Neural cell (in vitro differentiated cells): ENCODE results near the gene FLT3.

Experiments used
- EZH2 ChIP-seq: fragments of 200-600, 300-800 bp; shearing (Covaris generic), sonication (generic); IDR thresholded peaks from 2 replicates; pipeline ENCODE4 v1.6.1; 2014; ENCODE audit warnings: antibody characterized with exemption, low read length, borderline replicate concordance, mild to moderate bottlenecking; ENCODE audit not compliant: insufficient read depth, poor library complexity, severe bottlenecking
- POLR2AphosphoS5 ChIP-seq: IDR thresholded peaks from 2 replicates; pipeline ENCODE4 v1.6.1; 2012
- RAD21 ChIP-seq: fragments of 450-650 bp; conservative IDR thresholded peaks from 2 replicates; pipeline ENCODE4 v1.6.1; 2014; ENCODE audit warnings: antibody characterized with exemption, mild to moderate bottlenecking, moderate library complexity
- SMC3 ChIP-seq: fragments of 450-650 bp; conservative IDR thresholded peaks from 2 replicates; pipeline ENCODE4 v1.6.1; 2014; ENCODE audit warnings: antibody characterized with exemption, mild to moderate bottlenecking, moderate library complexity; ENCODE audit not compliant: poor library complexity
- TF ChIP-seq, protein P1 (sequence below): fragments of 450-650 bp; IDR thresholded peaks from 2 replicates; pipeline ENCODE4 v1.5.1; 2014; ENCODE audit warnings: antibody characterized with exemption, mild to moderate bottlenecking, moderate library complexity; ENCODE audit not compliant: poor library complexity, severe bottlenecking
- TF ChIP-seq, protein P2 (sequence below): IDR thresholded peaks from 2 replicates; pipeline ENCODE4 v1.6.1; 2012; ENCODE audit warnings: borderline replicate concordance

DNA sequence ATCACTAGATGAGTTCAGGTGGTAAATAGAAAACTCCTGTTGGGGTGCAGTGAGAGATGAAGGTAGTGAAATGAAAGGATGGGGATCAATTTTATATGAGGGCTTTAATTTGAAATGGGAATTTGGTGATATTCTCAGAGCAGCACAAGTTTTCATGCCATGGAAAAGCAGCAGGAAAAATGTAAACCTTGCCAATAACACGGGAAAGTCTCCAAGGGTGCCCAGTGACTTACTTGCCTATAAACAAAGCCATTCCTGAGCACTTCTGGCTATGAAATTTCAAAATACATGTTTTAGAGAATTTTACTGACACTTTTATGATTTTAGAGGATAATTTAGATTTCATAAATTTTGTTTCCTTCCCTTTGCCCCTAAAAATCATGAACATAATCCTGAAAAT is 16.4 kb upstream of the FLT3 start:
- TF ChIP-seq, protein P1, sequence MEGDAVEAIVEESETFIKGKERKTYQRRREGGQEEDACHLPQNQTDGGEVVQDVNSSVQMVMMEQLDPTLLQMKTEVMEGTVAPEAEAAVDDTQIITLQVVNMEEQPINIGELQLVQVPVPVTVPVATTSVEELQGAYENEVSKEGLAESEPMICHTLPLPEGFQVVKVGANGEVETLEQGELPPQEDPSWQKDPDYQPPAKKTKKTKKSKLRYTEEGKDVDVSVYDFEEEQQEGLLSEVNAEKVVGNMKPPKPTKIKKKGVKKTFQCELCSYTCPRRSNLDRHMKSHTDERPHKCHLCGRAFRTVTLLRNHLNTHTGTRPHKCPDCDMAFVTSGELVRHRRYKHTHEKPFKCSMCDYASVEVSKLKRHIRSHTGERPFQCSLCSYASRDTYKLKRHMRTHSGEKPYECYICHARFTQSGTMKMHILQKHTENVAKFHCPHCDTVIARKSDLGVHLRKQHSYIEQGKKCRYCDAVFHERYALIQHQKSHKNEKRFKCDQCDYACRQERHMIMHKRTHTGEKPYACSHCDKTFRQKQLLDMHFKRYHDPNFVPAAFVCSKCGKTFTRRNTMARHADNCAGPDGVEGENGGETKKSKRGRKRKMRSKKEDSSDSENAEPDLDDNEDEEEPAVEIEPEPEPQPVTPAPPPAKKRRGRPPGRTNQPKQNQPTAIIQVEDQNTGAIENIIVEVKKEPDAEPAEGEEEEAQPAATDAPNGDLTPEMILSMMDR: no peak
- TF ChIP-seq RAD21 (no peak), EZH2 (no peak), SMC3 (no peak), POLR2AphosphoS5 (no peak)
- TF ChIP-seq, protein P2, sequence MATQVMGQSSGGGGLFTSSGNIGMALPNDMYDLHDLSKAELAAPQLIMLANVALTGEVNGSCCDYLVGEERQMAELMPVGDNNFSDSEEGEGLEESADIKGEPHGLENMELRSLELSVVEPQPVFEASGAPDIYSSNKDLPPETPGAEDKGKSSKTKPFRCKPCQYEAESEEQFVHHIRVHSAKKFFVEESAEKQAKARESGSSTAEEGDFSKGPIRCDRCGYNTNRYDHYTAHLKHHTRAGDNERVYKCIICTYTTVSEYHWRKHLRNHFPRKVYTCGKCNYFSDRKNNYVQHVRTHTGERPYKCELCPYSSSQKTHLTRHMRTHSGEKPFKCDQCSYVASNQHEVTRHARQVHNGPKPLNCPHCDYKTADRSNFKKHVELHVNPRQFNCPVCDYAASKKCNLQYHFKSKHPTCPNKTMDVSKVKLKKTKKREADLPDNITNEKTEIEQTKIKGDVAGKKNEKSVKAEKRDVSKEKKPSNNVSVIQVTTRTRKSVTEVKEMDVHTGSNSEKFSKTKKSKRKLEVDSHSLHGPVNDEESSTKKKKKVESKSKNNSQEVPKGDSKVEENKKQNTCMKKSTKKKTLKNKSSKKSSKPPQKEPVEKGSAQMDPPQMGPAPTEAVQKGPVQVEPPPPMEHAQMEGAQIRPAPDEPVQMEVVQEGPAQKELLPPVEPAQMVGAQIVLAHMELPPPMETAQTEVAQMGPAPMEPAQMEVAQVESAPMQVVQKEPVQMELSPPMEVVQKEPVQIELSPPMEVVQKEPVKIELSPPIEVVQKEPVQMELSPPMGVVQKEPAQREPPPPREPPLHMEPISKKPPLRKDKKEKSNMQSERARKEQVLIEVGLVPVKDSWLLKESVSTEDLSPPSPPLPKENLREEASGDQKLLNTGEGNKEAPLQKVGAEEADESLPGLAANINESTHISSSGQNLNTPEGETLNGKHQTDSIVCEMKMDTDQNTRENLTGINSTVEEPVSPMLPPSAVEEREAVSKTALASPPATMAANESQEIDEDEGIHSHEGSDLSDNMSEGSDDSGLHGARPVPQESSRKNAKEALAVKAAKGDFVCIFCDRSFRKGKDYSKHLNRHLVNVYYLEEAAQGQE: no peak
